Esophagus muscularis mucosa (tissue), 3 donors: ENCODE measurements around the gene GAREM1.

Experiments
- POLR2A ChIP-seq: fragments of 450-650 bp; IDR thresholded peaks from one replicate; pipeline ENCODE4 v1.6.1; 2017; ENCODE audit warnings: antibody characterized with exemption, moderate library complexity, mild to moderate bottlenecking, low read depth
- POLR2AphosphoS5 ChIP-seq, 2 donors: sonication (generic); formaldehyde crosslinking; IDR thresholded peaks; one replicate each; pipeline ENCODE4 v1.6.1; 2017; ENCODE audit warnings: antibody characterized with exemption in 2 of 2
- TF ChIP-seq, protein P1 (sequence below), 3 experiments: fragments of 200-600 bp in 2 of 3; fragments of 450-650 bp in 1 of 3; sonication (generic) in 2 of 3; IDR thresholded peaks; one replicate each; pipeline ENCODE4 v1.5.1; 2017 to 2019; ENCODE audit warnings: antibody characterized with exemption in 3 of 3, mild to moderate bottlenecking in 2 of 3, moderate library complexity in 1 of 3

- TF ChIP-seq, protein P1, sequence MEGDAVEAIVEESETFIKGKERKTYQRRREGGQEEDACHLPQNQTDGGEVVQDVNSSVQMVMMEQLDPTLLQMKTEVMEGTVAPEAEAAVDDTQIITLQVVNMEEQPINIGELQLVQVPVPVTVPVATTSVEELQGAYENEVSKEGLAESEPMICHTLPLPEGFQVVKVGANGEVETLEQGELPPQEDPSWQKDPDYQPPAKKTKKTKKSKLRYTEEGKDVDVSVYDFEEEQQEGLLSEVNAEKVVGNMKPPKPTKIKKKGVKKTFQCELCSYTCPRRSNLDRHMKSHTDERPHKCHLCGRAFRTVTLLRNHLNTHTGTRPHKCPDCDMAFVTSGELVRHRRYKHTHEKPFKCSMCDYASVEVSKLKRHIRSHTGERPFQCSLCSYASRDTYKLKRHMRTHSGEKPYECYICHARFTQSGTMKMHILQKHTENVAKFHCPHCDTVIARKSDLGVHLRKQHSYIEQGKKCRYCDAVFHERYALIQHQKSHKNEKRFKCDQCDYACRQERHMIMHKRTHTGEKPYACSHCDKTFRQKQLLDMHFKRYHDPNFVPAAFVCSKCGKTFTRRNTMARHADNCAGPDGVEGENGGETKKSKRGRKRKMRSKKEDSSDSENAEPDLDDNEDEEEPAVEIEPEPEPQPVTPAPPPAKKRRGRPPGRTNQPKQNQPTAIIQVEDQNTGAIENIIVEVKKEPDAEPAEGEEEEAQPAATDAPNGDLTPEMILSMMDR (IDR thresholded peaks at IDR 0.05) = no peak
- no peak for TF ChIP-seq POLR2A
- no peak for TF ChIP-seq POLR2AphosphoS5 (IDR thresholded peaks at IDR 0.05)
Measured at GRCh38 chr18:32337347-32337746, 133.3 kb downstream of the GAREM1 start.
